Caco-2 (cell line): ENCODE measurements around the gene IRF2BP2. TPM values are rescaled to one million over a fixed set of nuclear protein-coding genes. Genes with fewer than 3 reads are reported as not detected.

Experiments
- BruUV-seq: library from RNA; stranded (reverse); fragments of 400-500 nt; replicated peaks from 2 replicates; lab custom pipeline; 2021; lab: Mats Ljungman, UMichigan
- CTCF ChIA-PET: fragments of 300-600 bp; sonication (Branson Sonifier 250); formaldehyde crosslinking; loops from one replicate; lab custom pipeline; 2022; ENCODE audit warnings: antibody characterized with exemption; lab: Charles Lee
- POLR2A ChIA-PET: fragments of 300-600 bp; sonication (Branson Sonifier 250); formaldehyde crosslinking; loops from one replicate; lab custom pipeline; 2022; ENCODE audit warnings: antibody characterized with exemption; lab: Charles Lee
- DNase-seq, 2 experiments: peaks; one replicate each; pipeline versions ENCODE4 v3.0.0 to v3.0.0-alpha.2; 2020 to 2022
- H3K27me3 ChIP-seq: replicated peaks from 2 replicates; pipeline ENCODE4 v1.6.0; 2011; ENCODE audit warnings: low read length; ENCODE audit not compliant: control insufficient read depth, insufficient read depth
- H3K36me3 ChIP-seq: 2 replicates; pipeline ENCODE4 v1.5.1; 2011; ENCODE audit warnings: low read length; ENCODE audit not compliant: control insufficient read depth, insufficient read depth
- H3K4me1 ChIP-seq: fragments of 250-450 bp; sonication (Bioruptor Pico); 2 replicates; pipeline ENCODE4 v1.5.1; 2020; ENCODE audit warnings: mild to moderate bottlenecking
- H3K4me3 ChIP-seq: 2 replicates; pipeline ENCODE4 v1.5.1; 2011; ENCODE audit warnings: low read depth, mild to moderate bottlenecking, control low read depth, low read length
- H3K9me3 ChIP-seq: fragments of 250-450 bp; sonication (Bioruptor Pico); 2 replicates; pipeline ENCODE4 v1.5.1; 2020; ENCODE audit warnings: mild to moderate bottlenecking, moderate library complexity
- H3K27ac Mint-ChIP-seq: one replicate; pipeline ENCODE4 v1.8.0; 2022; ENCODE audit warnings: mixed read lengths; ENCODE audit not compliant: unreplicated experiment
- H3K27me3 Mint-ChIP-seq: one replicate; pipeline ENCODE4 v1.8.0; 2022; ENCODE audit warnings: mixed read lengths; ENCODE audit not compliant: insufficient read depth, unreplicated experiment
- H3K36me3 Mint-ChIP-seq: one replicate; pipeline ENCODE4 v1.8.0; 2022; ENCODE audit warnings: mild to moderate bottlenecking, mixed read lengths; ENCODE audit not compliant: insufficient read depth, unreplicated experiment
- H3K4me1 Mint-ChIP-seq: one replicate; pipeline ENCODE4 v1.8.0; 2022; ENCODE audit warnings: low read depth, mixed read lengths; ENCODE audit not compliant: unreplicated experiment
- H3K4me3 Mint-ChIP-seq: one replicate; pipeline ENCODE4 v1.8.0; 2022; ENCODE audit warnings: mild to moderate bottlenecking, moderate library complexity, mixed read lengths; ENCODE audit not compliant: unreplicated experiment
- H3K9me3 Mint-ChIP-seq: one replicate; pipeline ENCODE4 v1.8.0; 2022; ENCODE audit warnings: mixed read lengths; ENCODE audit not compliant: unreplicated experiment
- CTCF ChIP-seq, 2 experiments: fragments of 200-600 bp in 1 of 2; IDR thresholded peaks; 1 replicate in 1 of 2; 2 replicates in 1 of 2; pipeline versions ENCODE4 v1.5.1 to v1.8.0; 2011 to 2022; ENCODE audit warnings: antibody characterized with exemption in 1 of 2, control low read depth in 1 of 2, inconsistent platforms in 1 of 2, low read depth in 1 of 2, low read length in 1 of 2, mild to moderate bottlenecking in 1 of 2, moderate library complexity in 1 of 2; ENCODE audit not compliant: insufficient read depth in 1 of 2, severe bottlenecking in 1 of 2, unreplicated experiment in 1 of 2
- intact Hi-C: fragments of 100-400 bp; cut with micrococcal nuclease; formaldehyde crosslinking; loops from one replicate; pipeline ENCODE4 v1.10.0; 2022; ENCODE audit not compliant: unreplicated experiment
- total RNA-seq: library from RNA; stranded (reverse); gene quantifications from 2 replicates; pipeline ENCODE4 v1.2.3, GENCODE V29; 2022

The IRF2BP2 gene
- total RNA-seq, 1 experiment from 2014 or later: 135 TPM

- peak overlapping the region; percentile 18 for H3K4me3 Mint-ChIP-seq
- POLR2A ChIA-PET: no interaction called here
- no peaks in the 10 kb centered on the region for H3K27me3 ChIP-seq
- CTCF ChIA-PET: no interaction called here
- peaks cover 18% of the 10 kb centered on the region for H3K36me3 Mint-ChIP-seq
- H3K9me3 Mint-ChIP-seq: peaks cover 39% of the 10 kb centered on the region
- H3K4me1 ChIP-seq: peaks cover 44% of the 10 kb centered on the region
- peaks cover 7% of the 10 kb centered on the region; the same call in 1 of the 2 replicates for H3K9me3 ChIP-seq
- no TSS peak for BruUV-seq
- H3K27ac Mint-ChIP-seq: peak overlapping the region; percentile 68
- peaks cover 29% of the 10 kb centered on the region for H3K4me1 Mint-ChIP-seq
- H3K4me3 ChIP-seq: no peak overlapping the region
- TF ChIP-seq CTCF (IDR thresholded peaks at IDR 0.05; ENCODE audit: insufficient read depth in 1 of 2, low read depth in 1 of 2, low read length in 1 of 2, severe bottlenecking in 1 of 2, unreplicated experiment in 1 of 2): no peak
- no peaks in the 10 kb centered on the region for H3K27me3 Mint-ChIP-seq
- DNase-seq: no peak
- no peaks in the 10 kb centered on the region for H3K36me3 ChIP-seq
- intact Hi-C loops: no loop called here
These were observed 35.0 kb upstream of the IRF2BP2 start for GRCh38 chr1:234644928-234645327.

- H3K4me3 ChIP-seq: no peak overlapping the region
- Mint-ChIP-seq H3K4me1 (peaks cover 39% of the 10 kb centered on the region), H3K9me3 (peaks cover 28% of the 10 kb centered on the region), H3K36me3 (peaks cover 22% of the 10 kb centered on the region), H3K4me3 (peak overlapping the region; percentile 60), H3K27me3 (no peaks in the 10 kb centered on the region), H3K27ac (peak overlapping the region; percentile 93)
- H3K27me3 ChIP-seq: no peaks in the 10 kb centered on the region
- peaks cover 51% of the 10 kb centered on the region for H3K4me1 ChIP-seq
- no TSS peak for BruUV-seq
- no peak for TF ChIP-seq CTCF (IDR thresholded peaks at IDR 0.05; ENCODE audit: insufficient read depth in 1 of 2, low read depth in 1 of 2, low read length in 1 of 2, severe bottlenecking in 1 of 2, unreplicated experiment in 1 of 2)
- no peak for DNase-seq
- ChIA-PET CTCF (interaction anchor here (1.4 kb wide), 1 partner anchor 72 kb away, joined by 5 read pairs; no protein-coding TSS in a partner anchor), POLR2A (interaction anchor here (1.4 kb wide), 2 partner anchors 30 to 32 kb away, joined by 7 to 8 read pairs; no protein-coding TSS in a partner anchor)
- intact Hi-C loops: loop anchor here (1.0 to 2.0 kb wide), 8 partner anchors 16 to 331 kb away; no protein-coding TSS in a partner anchor
- no peaks in the 10 kb centered on the region for H3K36me3 ChIP-seq
- peaks cover 7% of the 10 kb centered on the region; the same call in 1 of the 2 replicates for H3K9me3 ChIP-seq
These were observed 33.8 kb upstream of the IRF2BP2 start for GRCh38 chr1:234643850-234644134.

- H3K36me3 ChIP-seq: no peaks in the 10 kb centered on the region
- peaks cover 7% of the 10 kb centered on the region; the same call in 1 of the 2 replicates for H3K9me3 ChIP-seq
- Mint-ChIP-seq H3K27ac (peak overlapping the region; percentile 93), H3K36me3 (peaks cover 22% of the 10 kb centered on the region), H3K9me3 (peaks cover 24% of the 10 kb centered on the region), H3K27me3 (no peaks in the 10 kb centered on the region), H3K4me1 (peaks cover 43% of the 10 kb centered on the region), H3K4me3 (peak overlapping the region; percentile 60)
- BruUV-seq: TSS peak; percentile 37
- intact Hi-C loops: loop anchor here (1.0 to 2.0 kb wide), 8 partner anchors 16 to 332 kb away; no protein-coding TSS in a partner anchor
- peaks cover 56% of the 10 kb centered on the region for H3K4me1 ChIP-seq
- ChIA-PET CTCF (interaction anchor here (0.5 to 1.4 kb wide), 2 partner anchors 30 to 73 kb away, joined by 3 to 5 read pairs; no protein-coding TSS in a partner anchor), POLR2A (interaction anchor here (0.5 to 1.4 kb wide), 7 partner anchors 16 to 97 kb away, joined by 3 to 8 read pairs (median 5); no protein-coding TSS in a partner anchor)
- peak; percentile 94 to 96 for DNase-seq
- no peak overlapping the region for H3K4me3 ChIP-seq
- TF ChIP-seq CTCF (IDR thresholded peaks at IDR 0.05; ENCODE audit: insufficient read depth in 1 of 2, low read depth in 1 of 2, low read length in 1 of 2, severe bottlenecking in 1 of 2, unreplicated experiment in 1 of 2): no peak
- no peaks in the 10 kb centered on the region for H3K27me3 ChIP-seq
These were observed 33.3 kb upstream of the IRF2BP2 start for GRCh38 chr1:234643111-234643849.
